22Rv1 (cell line): ENCODE measurements around the gene MGAT5.

Source experiments
- H3K27ac ChIP-seq: fragments of 450-650 bp; 2 replicates; pipeline ENCODE4 v1.5.1; 2017
- CTCF ChIP-seq: fragments of 450-650 bp; IDR thresholded peaks from 2 replicates; pipeline ENCODE4 v1.5.1; 2017; ENCODE audit warnings: mild to moderate bottlenecking
- ZFX ChIP-seq: fragments of 450-650 bp; IDR thresholded peaks from 2 replicates; pipeline ENCODE4 v1.6.1; 2017; ENCODE audit warnings: antibody characterized with exemption, borderline replicate concordance

Gene MGAT5

DNA sequence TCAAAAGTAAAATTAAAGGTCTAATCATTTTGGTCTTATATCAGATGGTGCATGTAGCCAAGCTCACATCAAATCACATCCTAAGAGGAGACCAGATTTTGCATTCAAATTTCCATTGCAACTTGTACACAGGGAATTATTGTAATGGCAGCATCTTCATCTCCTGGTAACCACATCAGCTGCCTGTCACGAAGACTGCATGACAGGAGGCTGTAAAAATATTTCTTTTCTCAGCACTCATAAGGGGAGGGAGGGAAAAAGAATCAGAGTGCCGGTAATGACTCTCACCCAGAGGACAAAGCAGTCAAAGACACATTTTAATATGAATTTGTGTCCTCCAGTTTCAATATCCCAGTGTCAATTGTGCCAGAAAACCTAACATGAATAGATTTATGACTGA lies 248.2 kb downstream of the MGAT5 start:
- no peak overlapping the region for H3K27ac ChIP-seq
- TF ChIP-seq ZFX (no peak), CTCF (no peak)
